NCI-H345 treated with DMSO at 0.1 percent for 48 hours (cell line): Measurements from ENCODE around the gene SCN2B.
"Not testable (repeated sequence)": the region's sequence is repeated elsewhere in the genome, so short reads cannot be mapped to it uniquely, and the experiment has no call there.

Experiments
- DNase-seq: peaks from one replicate; lab custom pipeline; 2025; ENCODE audit not compliant: unreplicated experiment; lab: John Stamatoyannopoulos, UW

SCN2B gene

GRCh38 chr11:118207079-118207478 lies 30.6 kb upstream of the SCN2B start:
- no peak for DNase-seq

GRCh38 chr11:118206391-118207031 lies 30.1 kb upstream of the SCN2B start:
- DNase-seq, result no peak

GRCh38 chr11:118205606-118206378 lies 29.4 kb upstream of the SCN2B start:
- no peak for DNase-seq

GRCh38 chr11:118202599-118203422 lies 26.4 kb upstream of the SCN2B start:
- DNase-seq, result no peak

GRCh38 chr11:118201966-118202365 lies 25.5 kb upstream of the SCN2B start:
- no peak for DNase-seq

- DNase-seq, result no peak
Observed at GRCh38 chr11:118200901-118201680, 24.7 kb upstream of the SCN2B start.

GRCh38 chr11:118200497-118200896 lies 24.1 kb upstream of the SCN2B start:
- DNase-seq, result no peak

GRCh38 chr11:118199135-118199534 lies 22.7 kb upstream of the SCN2B start:
- no peak for DNase-seq

GRCh38 chr11:118198370-118198769 lies 21.9 kb upstream of the SCN2B start:
- DNase-seq, result peak; percentile 6

- no peak for DNase-seq
Observed at GRCh38 chr11:118194835-118195627, 18.6 kb upstream of the SCN2B start.

- DNase-seq, result no peak
Observed at GRCh38 chr11:118193910-118194566, 17.6 kb upstream of the SCN2B start.

- not testable (repeated sequence) for DNase-seq
Observed at GRCh38 chr11:118192817-118193216, 16.4 kb upstream of the SCN2B start.

GRCh38 chr11:118190942-118191506 lies 14.6 kb upstream of the SCN2B start:
- not testable (repeated sequence) for DNase-seq

- no peak for DNase-seq
Observed at GRCh38 chr11:118186346-118187107, 10.1 kb upstream of the SCN2B start.

GRCh38 chr11:118184784-118185579 lies 8.5 kb upstream of the SCN2B start:
- DNase-seq, result no peak

GRCh38 chr11:118183691-118184090 lies 7.3 kb upstream of the SCN2B start:
- DNase-seq, result not testable (repeated sequence)

GRCh38 chr11:118180300-118180703 lies 3.9 kb upstream of the SCN2B start:
- DNase-seq, result no peak

- DNase-seq, result no peak
Observed at GRCh38 chr11:118176778-118177134, 317 bp upstream of the SCN2B start.
